ENCODE data around the gene GSG1. TPM values are rescaled to one million over a fixed set of nuclear protein-coding genes. Genes with fewer than 3 reads are reported as not detected.

The GSG1 gene
- 0.28 TPM for polyA plus RNA-seq (2013, experiment 1 of 2; ENCODE audit: insufficient read length)
- polyA plus RNA-seq (2013, experiment 2 of 2; ENCODE audit: insufficient read length) = 0.26 TPM

GRCh38 chr12:13103391-13104033, at the start of gene GSG1:
TSS of gene GSG1 (minus strand) at chr12:13103667. CDS start at chr12:13103512, 155 bp downstream.
- DNase-seq = no peak

GRCh38 chr12:13153180-13153579, 49.7 kb upstream of the GSG1 start:
- no peak for DNase-seq

GRCh38 chr12:13152756-13153155, 49.3 kb upstream of the GSG1 start:
- DNase-seq = no peak

GRCh38 chr12:13152281-13152680, 48.8 kb upstream of the GSG1 start:
- no peak for DNase-seq

GRCh38 chr12:13149411-13149810, 45.9 kb upstream of the GSG1 start:
- no peak for DNase-seq

GRCh38 chr12:13148485-13148847, 45.0 kb upstream of the GSG1 start:
- DNase-seq = no peak

GRCh38 chr12:13147688-13148484, 44.4 kb upstream of the GSG1 start:
- no peak for DNase-seq

GRCh38 chr12:13146336-13146938, 43.0 kb upstream of the GSG1 start:
- DNase-seq = no peak

GRCh38 chr12:13144266-13144828, 40.9 kb upstream of the GSG1 start:
- no peak for DNase-seq

- DNase-seq = no peak
Measured at GRCh38 chr12:13142747-13143146, 39.3 kb upstream of the GSG1 start.

- no peak for DNase-seq
Measured at GRCh38 chr12:13141686-13142085, 38.2 kb upstream of the GSG1 start.

- DNase-seq = peak; percentile 64
Measured at GRCh38 chr12:13135371-13136178, 32.1 kb upstream of the GSG1 start.

- DNase-seq = no peak
Measured at GRCh38 chr12:13133886-13134285, 30.4 kb upstream of the GSG1 start.

- no peak for DNase-seq
Measured at GRCh38 chr12:13130981-13131380, 27.5 kb upstream of the GSG1 start.

GRCh38 chr12:13128291-13128965, 25.0 kb upstream of the GSG1 start:
- DNase-seq = peak; percentile 62

GRCh38 chr12:13127444-13127843, 24.0 kb upstream of the GSG1 start:
- no peak for DNase-seq

GRCh38 chr12:13126494-13126893, 23.0 kb upstream of the GSG1 start:
- no peak for DNase-seq

- DNase-seq = no peak
Measured at GRCh38 chr12:13125996-13126395, 22.5 kb upstream of the GSG1 start.

GRCh38 chr12:13124656-13125505, 21.4 kb upstream of the GSG1 start:
- DNase-seq = peak; percentile 69

GRCh38 chr12:13121568-13121967, 18.1 kb upstream of the GSG1 start:
- no peak for DNase-seq

GRCh38 chr12:13120413-13120812, 16.9 kb upstream of the GSG1 start:
- DNase-seq = no peak

Measured in fibroblast of skin of abdomen (primary cell).